NT2/D1 (cell line): ENCODE data around the gene NRXN3.

ENCODE experiments used
- YY1 ChIP-seq: IDR thresholded peaks from 2 replicates; pipeline ENCODE4 v1.6.1; 2011; ENCODE audit not compliant: insufficient read length, insufficient read depth
- ZNF274 ChIP-seq: IDR thresholded peaks from 2 replicates; pipeline ENCODE4 v1.6.1; 2011; ENCODE audit warnings: mild to moderate bottlenecking, low read depth, low read length

DNA sequence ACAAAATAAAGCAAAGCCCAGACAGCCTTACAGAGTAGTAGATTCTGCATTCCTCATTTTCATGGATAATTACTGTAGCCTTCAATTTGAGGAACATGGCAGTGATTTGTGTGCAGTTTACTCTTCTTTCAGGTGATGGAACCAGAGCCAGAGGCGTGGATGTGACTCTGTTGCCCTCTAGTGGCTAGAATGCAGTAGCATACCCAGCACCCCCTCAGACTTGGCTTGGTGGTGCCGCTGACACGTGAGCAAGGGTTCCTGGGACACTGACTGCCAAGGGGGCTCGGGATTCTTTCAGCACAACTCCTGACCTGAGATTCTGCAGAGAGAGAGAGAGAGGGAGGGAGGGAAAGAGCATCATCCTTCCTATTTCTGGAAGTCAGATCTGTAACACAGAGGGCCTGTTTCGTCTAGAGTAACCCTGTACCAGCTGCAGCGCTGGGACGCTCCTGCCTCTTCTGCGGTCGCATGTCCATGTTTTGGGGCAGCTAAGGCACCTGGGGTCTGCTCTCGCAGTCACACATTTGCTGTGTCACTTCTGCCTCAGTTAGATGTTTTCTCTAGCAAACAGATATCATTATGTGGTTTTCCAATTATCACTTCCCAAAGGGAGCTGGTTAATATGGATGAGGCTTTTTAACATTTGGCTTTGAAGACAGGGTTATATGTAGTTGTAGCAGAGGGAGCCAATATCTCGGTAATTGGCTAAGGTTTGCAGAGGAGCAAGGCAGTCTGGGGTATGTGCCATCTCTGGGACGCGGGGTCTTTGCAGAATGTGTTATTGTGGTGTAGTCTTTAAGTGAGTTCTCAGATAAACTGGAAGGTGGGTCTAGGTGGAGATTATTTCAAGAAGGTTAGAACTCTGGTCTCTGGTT lies 428.1 kb downstream of the NRXN3 start:
- TF ChIP-seq ZNF274 (no peak), YY1 (no peak)
